GM19468 (cell line): ENCODE measurements around the gene DNMBP.
"Not testable (repeated sequence)": the region's sequence is repeated elsewhere in the genome, so short reads cannot be mapped to it uniquely, and the experiment has no call there.

Source experiments
- ATAC-seq: cut with Tn5 transposase; IDR thresholded peaks from one replicate; pipeline ENCODE4 v1.9.1; 2021; ENCODE audit warnings: mild to moderate bottlenecking, moderate library complexity, moderate number of reproducible peaks; ENCODE audit not compliant: unreplicated experiment; ENCODE audit errors: extremely low read depth

The DNMBP gene

GRCh38 chr10:99874341-99875085 lies 135.2 kb downstream of the DNMBP start:
- no peak for ATAC-seq

- ATAC-seq: no peak
These were observed 135.9 kb downstream of the DNMBP start for GRCh38 chr10:99873846-99874245.

- no peak for ATAC-seq
These were observed 137.2 kb downstream of the DNMBP start for GRCh38 chr10:99872367-99873162.

GRCh38 chr10:99870123-99870730 lies 139.5 kb downstream of the DNMBP start:
- no peak for ATAC-seq

GRCh38 chr10:99869581-99870122 lies 140.1 kb downstream of the DNMBP start:
- no peak for ATAC-seq

- not testable (repeated sequence) for ATAC-seq
These were observed 142.5 kb downstream of the DNMBP start for GRCh38 chr10:99867250-99867649.

- ATAC-seq: not testable (repeated sequence)
These were observed 146.1 kb downstream of the DNMBP start for GRCh38 chr10:99863535-99864240.

- no peak for ATAC-seq
These were observed 149.3 kb downstream of the DNMBP start for GRCh38 chr10:99860466-99860865.

- ATAC-seq: no peak
These were observed 150.2 kb downstream of the DNMBP start for GRCh38 chr10:99859585-99859984.

GRCh38 chr10:99858849-99859248 lies 150.9 kb downstream of the DNMBP start:
- no peak for ATAC-seq

GRCh38 chr10:99855479-99856071 lies 154.2 kb downstream of the DNMBP start:
- no peak for ATAC-seq

- no peak for ATAC-seq
These were observed 154.9 kb downstream of the DNMBP start for GRCh38 chr10:99854860-99855259.

- ATAC-seq: no peak
These were observed 156.1 kb downstream of the DNMBP start for GRCh38 chr10:99853655-99854054.

GRCh38 chr10:99852481-99853213 lies 157.1 kb downstream of the DNMBP start:
- ATAC-seq: no peak

- no peak for ATAC-seq
These were observed 157.9 kb downstream of the DNMBP start for GRCh38 chr10:99851825-99852224.

GRCh38 chr10:99850767-99851340 lies 158.9 kb downstream of the DNMBP start:
- no peak for ATAC-seq

- ATAC-seq: no peak
These were observed 159.6 kb downstream of the DNMBP start for GRCh38 chr10:99850021-99850766.

- no peak for ATAC-seq
These were observed 160.2 kb downstream of the DNMBP start for GRCh38 chr10:99849536-99849935.
